ENCODE results near the gene PIGL.

GRCh38 chr17:16189791-16190348, 27.1 kb upstream of the PIGL start:
- no peak for TF ChIP-seq CTCF (IDR thresholded peaks at IDR 0.05)
- no peak for TF ChIP-seq POLR2AphosphoS5 (IDR thresholded peaks at IDR 0.05)
- no peak for TF ChIP-seq POLR2A (IDR thresholded peaks at IDR 0.05)

All from sigmoid colon (tissue), 4 donors.